Liver (tissue), 9 donors: ENCODE data around the gene SYNGR3. TPM values are rescaled to one million over a fixed set of nuclear protein-coding genes. Genes with fewer than 3 reads are reported as not detected.

Experiments
- DNase-seq: peaks from one replicate; pipeline ENCODE4 v3.0.0-alpha.2; 2017; ENCODE audit warnings: low spot score
- H3K27ac ChIP-seq, 2 donors: one replicate each; pipeline ENCODE4 v1.7.0; 2013; ENCODE audit warnings: inconsistent platforms in 2 of 2, low read length in 2 of 2, control low read depth in 1 of 2, low read depth in 1 of 2, mild to moderate bottlenecking in 1 of 2
- H3K27me3 ChIP-seq, 4 donors: one replicate each; pipeline versions ENCODE4 v1.6.1 to v1.7.0; 2013; ENCODE audit warnings: low read length in 3 of 4, inconsistent platforms in 1 of 4, mild to moderate bottlenecking in 1 of 4, moderate library complexity in 1 of 4; ENCODE audit not compliant: control insufficient read depth in 4 of 4, insufficient read depth in 4 of 4
- H3K36me3 ChIP-seq, 4 donors: one replicate each; pipeline versions ENCODE4 v1.6.1 to v1.7.0; 2013; ENCODE audit warnings: low read length in 3 of 4, mild to moderate bottlenecking in 3 of 4, low read depth in 1 of 4, moderate library complexity in 1 of 4; ENCODE audit not compliant: control insufficient read depth in 4 of 4, insufficient read depth in 3 of 4
- H3K4me1 ChIP-seq, 4 donors: one replicate each; pipeline versions ENCODE4 v1.6.1 to v1.7.0; 2013; ENCODE audit warnings: low read length in 3 of 4, mild to moderate bottlenecking in 3 of 4, moderate library complexity in 1 of 4; ENCODE audit not compliant: control insufficient read depth in 4 of 4, insufficient read depth in 4 of 4
- H3K4me3 ChIP-seq, 3 donors: one replicate each; pipeline versions ENCODE4 v1.6.1 to v1.7.0; 2013; ENCODE audit warnings: low read length in 3 of 3, control low read depth in 1 of 3, low read depth in 1 of 3, mild to moderate bottlenecking in 1 of 3
- H3K9ac ChIP-seq, 2 donors: one replicate each; pipeline ENCODE4 v1.7.0; 2013; ENCODE audit warnings: low read length in 2 of 2, mild to moderate bottlenecking in 2 of 2, moderate library complexity in 2 of 2, control low read depth in 1 of 2, low read depth in 1 of 2
- H3K9me3 ChIP-seq, 4 donors: one replicate each; pipeline versions ENCODE4 v1.6.1 to v1.7.0; 2013; ENCODE audit warnings: low read length in 3 of 4; ENCODE audit not compliant: control insufficient read depth in 4 of 4
- CTCF ChIP-seq: fragments of 150-350 bp; IDR thresholded peaks from 2 replicates; pipeline ENCODE4 v1.5.1; 2017; ENCODE audit warnings: improper control_type of control experiment, low read depth, low read length; ENCODE audit not compliant: missing input control
- EGR1 ChIP-seq, 2 donors: IDR thresholded peaks; 2 replicates each; pipeline ENCODE4 v1.6.1; 2016 to 2018; ENCODE audit warnings: antibody characterized with exemption in 2 of 2, low read depth in 2 of 2
- FOXA1 ChIP-seq: IDR thresholded peaks from 2 replicates; pipeline ENCODE4 v1.6.1; 2016; ENCODE audit warnings: antibody characterized with exemption
- FOXA2 ChIP-seq: IDR thresholded peaks from 2 replicates; pipeline ENCODE4 v1.6.1; 2016; ENCODE audit warnings: antibody characterized with exemption
- GABPA ChIP-seq, 2 donors: IDR thresholded peaks in 1 of 2; conservative IDR thresholded peaks in 1 of 2; 2 replicates each; pipeline ENCODE4 v1.6.1; 2016; ENCODE audit warnings: antibody characterized with exemption in 2 of 2, mild to moderate bottlenecking in 1 of 2, moderate library complexity in 1 of 2
- HNF4A ChIP-seq, 2 donors: conservative IDR thresholded peaks; 2 replicates each; pipeline ENCODE4 v1.6.1; 2016; ENCODE audit warnings: antibody characterized with exemption in 2 of 2, mild to moderate bottlenecking in 2 of 2
- MAX ChIP-seq: IDR thresholded peaks from 2 replicates; pipeline ENCODE4 v1.6.1; 2016; ENCODE audit warnings: antibody characterized with exemption
- NR2F2 ChIP-seq: IDR thresholded peaks from 2 replicates; pipeline ENCODE4 v1.6.1; 2016; ENCODE audit warnings: antibody characterized with exemption
- REST ChIP-seq: IDR thresholded peaks from 2 replicates; pipeline ENCODE4 v1.6.1; 2016; ENCODE audit warnings: antibody characterized with exemption, mild to moderate bottlenecking
- RXRA ChIP-seq, 2 donors: IDR thresholded peaks; 2 replicates each; pipeline ENCODE4 v1.6.1; 2017 to 2018; ENCODE audit warnings: antibody characterized with exemption in 2 of 2, mild to moderate bottlenecking in 1 of 2
- SP1 ChIP-seq: IDR thresholded peaks from 2 replicates; pipeline ENCODE4 v1.6.1; 2018; ENCODE audit warnings: antibody characterized with exemption, mild to moderate bottlenecking
- TAF1 ChIP-seq: conservative IDR thresholded peaks from 2 replicates; pipeline ENCODE4 v1.6.1; 2016; ENCODE audit warnings: antibody characterized with exemption, mild to moderate bottlenecking
- YY1 ChIP-seq: IDR thresholded peaks from 2 replicates; pipeline ENCODE4 v1.6.1; 2016; ENCODE audit warnings: antibody characterized with exemption, mild to moderate bottlenecking
- ZBTB33 ChIP-seq: IDR thresholded peaks from 2 replicates; pipeline ENCODE4 v1.6.1; 2016; ENCODE audit warnings: antibody characterized with exemption
- WGBS: extraction: QIAGEN DNeasy Blood & Tissue Kit; methylation state at CpG from one replicate; pipeline ENCODE4 v1.1.7; 2013; 5-methylcytosine and 5-hydroxymethylcytosine counted together
- polyA plus RNA-seq, 2 donors: library from polyadenylated mRNA; stranded (reverse) in 1 of 2; unstranded in 1 of 2; fragments of 200-250 nt in 1 of 2; fragments of >200 nt in 1 of 2; fragmentation: Nextera tagmentation in 1 of 2; extraction: Ambion mirVana in 1 of 2; gene quantifications; one replicate each; pipeline versions ENCODE4 v1.2.1 to v1.2.3, GENCODE V29; 2013 to 2015
- total RNA-seq, 2 donors: library from RNA; depleted of rRNA; stranded (reverse); fragments of >200 nt; gene quantifications; one replicate each; pipeline ENCODE4 v1.2.3, GENCODE V29; 2014
- donor health status: healthy.
- donor health status: healthy.
- donor health status: healthy.
- donor health status: healthy.
- donor health status: healthy.

Gene SYNGR3
- total and polyA plus RNA-seq, 4 donors: 0.09 to 0.47 (median 0.17) TPM; not detected in 1

GRCh38 chr16:1942810-1943726 lies 46.7 kb upstream of the SYNGR3 start, which contains the start of gene MSRB1:
MSRB1 (minus strand) TSS chr16:1943199; CDS start chr16:1943156, 43 bp downstream.
- under 1% methylated on average over 77 of the region's 77 CpGs for WGBS
- TF ChIP-seq RXRA (IDR thresholded peaks at IDR 0.05) (peak; percentile 43 to 45), HNF4A (conservative IDR thresholded peaks at IDR 0.05) (peak; percentile 40 to 46), TAF1 (peak; percentile 89), SP1 (peak; percentile 93), REST (peak; percentile 92), YY1 (peak; percentile 79), FOXA1 (no peak), MAX (no peak), ZBTB33 (no peak), FOXA2 (no peak), NR2F2 (no peak), GABPA (IDR thresholded peaks at IDR 0.05 in 1 of 2, conservative IDR thresholded peaks at IDR 0.05 in 1 of 2) (peak; percentile 19 to 88), EGR1 (IDR thresholded peaks at IDR 0.05; ENCODE audit: low read depth in 2 of 2) (peak in 1 of 2 donors; percentile 51), CTCF (no peak)
- H3K27me3 ChIP-seq: no peaks in the 10 kb centered on the region
- H3K9ac ChIP-seq: peak within 1 kb of the TSS; percentile 75 to 77
- no peaks in the 10 kb centered on the region for H3K9me3 ChIP-seq
- DNase-seq: peak; percentile 98
- H3K4me1 ChIP-seq: peaks cover 11 to 52% (median 40%) of the 10 kb centered on the region in 4 donors
- H3K36me3 ChIP-seq: peaks cover 4 to 17% (median 12%) of the 10 kb centered on the region in 4 donors
- H3K27ac ChIP-seq: peak within 1 kb of the TSS; percentile 95 to 96
- peak within 1 kb of the TSS; percentile 65 to 92 (median 91) for H3K4me3 ChIP-seq
